Right lobe of liver (tissue), 4 donors: ENCODE results near the gene CSF2.
"Not testable (repeated sequence)": the region's sequence is repeated elsewhere in the genome, so short reads cannot be mapped to it uniquely, and the experiment has no call there.

Experiments used
- POLR2A ChIP-seq: fragments of 450-650 bp; IDR thresholded peaks from one replicate; pipeline ENCODE4 v1.6.1; 2017; ENCODE audit warnings: antibody characterized with exemption, mild to moderate bottlenecking
- TF ChIP-seq, protein P1 (sequence below), 4 donors: fragments of 200-600 bp in 3 of 4; fragments of 450-650 bp in 1 of 4; IDR thresholded peaks; one replicate each; pipeline versions ENCODE4 v1.5.1 to v1.8.0; 2016 to 2022; ENCODE audit warnings: antibody characterized with exemption in 4 of 4, mild to moderate bottlenecking in 2 of 4
- donor health status: DM: no; HTN: no; CAD: no.
- donor health status: DM: no; HTN: no; CAD: no.
- donor health status: DM: no; HTN: yes; CAD: no.

DNA sequence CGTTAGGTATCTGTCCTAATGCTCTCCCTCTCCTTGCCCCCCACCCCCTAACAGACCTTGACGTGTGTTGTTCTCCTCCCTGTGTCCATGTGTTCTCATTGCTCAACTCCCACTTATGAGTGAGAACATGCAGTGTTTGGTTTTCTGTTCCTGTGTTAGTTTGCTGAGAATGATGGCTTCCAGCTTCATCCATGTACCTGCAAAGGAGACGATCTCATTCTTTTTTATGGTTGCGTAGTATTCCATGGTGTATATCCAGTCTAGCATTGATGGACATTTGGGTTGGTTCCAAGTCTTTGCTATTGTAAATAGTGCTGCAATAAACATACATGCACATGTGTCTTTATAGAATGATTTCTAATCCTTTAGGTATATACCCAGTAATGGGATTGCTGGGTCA is 50.0 kb downstream of the CSF2 start:
- not testable (repeated sequence) for TF ChIP-seq POLR2A
- TF ChIP-seq, protein P1, sequence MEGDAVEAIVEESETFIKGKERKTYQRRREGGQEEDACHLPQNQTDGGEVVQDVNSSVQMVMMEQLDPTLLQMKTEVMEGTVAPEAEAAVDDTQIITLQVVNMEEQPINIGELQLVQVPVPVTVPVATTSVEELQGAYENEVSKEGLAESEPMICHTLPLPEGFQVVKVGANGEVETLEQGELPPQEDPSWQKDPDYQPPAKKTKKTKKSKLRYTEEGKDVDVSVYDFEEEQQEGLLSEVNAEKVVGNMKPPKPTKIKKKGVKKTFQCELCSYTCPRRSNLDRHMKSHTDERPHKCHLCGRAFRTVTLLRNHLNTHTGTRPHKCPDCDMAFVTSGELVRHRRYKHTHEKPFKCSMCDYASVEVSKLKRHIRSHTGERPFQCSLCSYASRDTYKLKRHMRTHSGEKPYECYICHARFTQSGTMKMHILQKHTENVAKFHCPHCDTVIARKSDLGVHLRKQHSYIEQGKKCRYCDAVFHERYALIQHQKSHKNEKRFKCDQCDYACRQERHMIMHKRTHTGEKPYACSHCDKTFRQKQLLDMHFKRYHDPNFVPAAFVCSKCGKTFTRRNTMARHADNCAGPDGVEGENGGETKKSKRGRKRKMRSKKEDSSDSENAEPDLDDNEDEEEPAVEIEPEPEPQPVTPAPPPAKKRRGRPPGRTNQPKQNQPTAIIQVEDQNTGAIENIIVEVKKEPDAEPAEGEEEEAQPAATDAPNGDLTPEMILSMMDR (IDR thresholded peaks at IDR 0.05): not testable (repeated sequence)
